GM12892 (cell line): ENCODE data around the gene LRRC45.

Experiments
- DNase-seq: peaks from one replicate; pipeline ENCODE4 v3.0.0; 2011; ENCODE audit not compliant: insufficient read length
- FAIRE-seq: peaks from 2 replicates; lab custom pipeline; 2011; peaks lifted over from hg19 to GRCh38; lab: Jason Lieb, UNC
- POLR2A ChIP-seq: IDR thresholded peaks from 2 replicates; pipeline ENCODE4 v1.6.1; 2011; ENCODE audit warnings: low read depth, low read length, control low read depth
- POLR2AphosphoS5 ChIP-seq: IDR thresholded peaks from 2 replicates; pipeline ENCODE4 v1.6.1; 2011; ENCODE audit warnings: low read depth, low read length, control low read depth
- TAF1 ChIP-seq: IDR thresholded peaks from 2 replicates; pipeline ENCODE4 v1.6.1; 2011; ENCODE audit warnings: low read depth, mild to moderate bottlenecking, control low read depth, low read length, borderline replicate concordance

The LRRC45 gene

GRCh38 chr17:82028966-82029365 is 5.9 kb downstream of the LRRC45 start:
- FAIRE-seq, result no peak
- no peak for DNase-seq
- TF ChIP-seq POLR2AphosphoS5 (no peak), TAF1 (no peak), POLR2A (no peak)

- TF ChIP-seq POLR2AphosphoS5 (no peak), POLR2A (no peak), TAF1 (no peak)
- DNase-seq (no peak), FAIRE-seq (no peak)
These were observed 6.3 kb downstream of the LRRC45 start for GRCh38 chr17:82029391-82029790.

DNA sequence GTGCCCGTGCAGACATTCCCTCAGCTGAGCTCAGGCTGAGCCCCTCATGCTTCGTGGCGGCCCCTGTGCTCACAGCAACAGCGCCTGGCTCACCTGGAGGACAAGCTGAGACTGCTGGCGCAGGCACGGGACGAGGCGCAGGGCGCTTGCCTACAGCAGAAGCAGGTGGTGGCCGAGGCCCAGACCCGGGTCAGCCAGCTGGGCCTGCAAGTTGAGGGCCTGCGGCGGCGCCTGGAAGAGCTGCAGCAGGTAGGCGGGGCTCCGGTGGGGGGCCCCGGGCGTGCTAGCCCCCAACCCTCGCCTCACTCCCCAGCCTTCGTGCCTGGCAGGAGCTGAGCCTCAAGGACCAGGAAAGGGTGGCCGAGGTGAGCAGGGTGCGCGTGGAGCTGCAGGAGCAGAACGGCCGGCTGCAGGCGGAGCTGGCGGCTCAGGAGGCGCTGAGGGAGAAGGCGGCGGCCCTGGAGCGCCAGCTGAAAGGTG is 6.9 kb downstream of the LRRC45 start:
- TF ChIP-seq POLR2AphosphoS5 (no peak), TAF1 (no peak), POLR2A (no peak)
- no peak for FAIRE-seq
- no peak for DNase-seq

DNA sequence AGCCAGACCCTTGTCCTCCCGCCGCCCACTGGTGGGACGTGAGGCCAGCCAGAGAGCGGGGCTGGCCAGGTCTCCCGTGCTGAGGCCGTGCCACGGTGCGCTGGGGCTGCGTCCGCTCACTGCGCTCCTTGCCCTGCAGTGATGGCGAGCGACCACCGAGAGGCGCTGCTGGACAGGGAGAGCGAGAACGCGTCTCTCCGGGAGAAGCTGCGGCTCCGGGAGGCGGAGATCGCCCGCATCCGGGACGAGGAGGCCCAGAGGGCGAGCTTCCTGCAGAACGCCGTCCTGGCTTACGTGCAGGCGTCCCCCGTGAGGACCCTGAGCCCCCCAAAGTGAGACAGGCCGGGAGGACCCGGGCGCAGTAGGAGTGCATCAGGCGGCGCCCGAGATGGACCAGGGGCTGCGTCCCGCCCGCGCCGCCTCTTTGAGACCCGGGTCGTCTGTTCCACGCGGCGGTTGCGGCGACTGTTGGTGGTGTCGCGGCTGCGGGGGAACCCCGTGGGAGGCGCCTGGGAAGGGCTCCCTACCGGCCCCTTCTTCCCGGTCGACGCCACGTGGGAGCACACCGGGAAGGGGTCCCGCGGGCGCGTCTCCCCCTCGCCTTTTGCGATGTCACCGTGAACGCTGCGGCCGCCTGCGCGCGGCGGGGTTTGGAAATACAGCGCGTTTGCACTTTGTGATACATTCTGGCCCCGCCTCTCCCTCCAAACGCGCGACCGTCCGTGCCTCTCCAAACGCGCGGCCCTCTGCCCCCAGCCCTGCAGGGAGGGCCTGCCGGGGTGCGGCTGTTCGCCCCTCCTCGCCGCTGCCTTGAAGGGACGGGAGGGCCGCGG is 7.6 kb downstream of the LRRC45 start:
- FAIRE-seq, result peak; percentile 76
- DNase-seq, result peak; percentile 93

GRCh38 chr17:82031303-82031884 is 8.3 kb downstream of the LRRC45 start, which contains the start of gene RAC3:
TSS of gene RAC3 (plus strand) at chr17:82031678. CDS start at chr17:82031762, 84 bp downstream.
- FAIRE-seq (peak; percentile 38), DNase-seq (no peak)
- TF ChIP-seq TAF1 (no peak), POLR2AphosphoS5 (no peak), POLR2A (no peak)

More for the DNA sequence above, 7.6 kb downstream of the LRRC45 start:
- TF ChIP-seq POLR2A, result no peak

- DNase-seq (no peak), FAIRE-seq (no peak)
- TF ChIP-seq POLR2A (no peak), TAF1 (no peak), POLR2AphosphoS5 (no peak)
These were observed 9.0 kb downstream of the LRRC45 start for GRCh38 chr17:82031885-82032627.

DNA sequence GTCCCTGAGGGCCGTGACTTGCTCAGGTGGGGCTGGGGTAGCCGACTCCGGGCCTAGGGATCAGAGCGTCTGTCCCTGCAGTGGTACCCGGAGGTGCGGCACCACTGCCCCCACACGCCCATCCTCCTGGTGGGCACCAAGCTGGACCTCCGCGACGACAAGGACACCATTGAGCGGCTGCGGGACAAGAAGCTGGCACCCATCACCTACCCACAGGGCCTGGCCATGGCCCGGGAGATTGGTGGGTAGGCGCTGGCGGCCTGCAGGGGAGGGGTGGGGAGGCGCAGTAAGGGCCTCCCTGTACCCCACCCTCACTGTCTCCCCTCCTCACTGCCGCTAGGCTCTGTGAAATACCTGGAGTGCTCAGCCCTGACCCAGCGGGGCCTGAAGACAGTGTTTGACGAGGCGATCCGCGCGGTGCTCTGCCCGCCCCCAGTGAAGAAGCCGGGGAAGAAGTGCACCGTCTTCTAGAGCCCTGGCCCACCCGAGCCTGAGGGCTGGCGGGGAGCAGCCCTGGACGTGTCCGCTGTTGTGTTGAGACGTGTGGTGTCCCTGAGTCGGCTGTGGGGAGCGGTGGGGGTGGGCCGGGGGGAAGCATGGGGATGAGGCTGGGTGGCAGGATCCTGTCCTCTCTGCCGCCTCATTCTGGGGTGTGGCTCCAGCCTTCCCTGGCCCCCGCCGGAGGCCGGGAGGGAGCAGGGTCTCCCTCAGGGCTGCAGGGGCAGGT is 10.4 kb downstream of the LRRC45 start:
- TF ChIP-seq TAF1 (no peak), POLR2A (no peak), POLR2AphosphoS5 (no peak)
- DNase-seq (no peak), FAIRE-seq (no peak)

DNA sequence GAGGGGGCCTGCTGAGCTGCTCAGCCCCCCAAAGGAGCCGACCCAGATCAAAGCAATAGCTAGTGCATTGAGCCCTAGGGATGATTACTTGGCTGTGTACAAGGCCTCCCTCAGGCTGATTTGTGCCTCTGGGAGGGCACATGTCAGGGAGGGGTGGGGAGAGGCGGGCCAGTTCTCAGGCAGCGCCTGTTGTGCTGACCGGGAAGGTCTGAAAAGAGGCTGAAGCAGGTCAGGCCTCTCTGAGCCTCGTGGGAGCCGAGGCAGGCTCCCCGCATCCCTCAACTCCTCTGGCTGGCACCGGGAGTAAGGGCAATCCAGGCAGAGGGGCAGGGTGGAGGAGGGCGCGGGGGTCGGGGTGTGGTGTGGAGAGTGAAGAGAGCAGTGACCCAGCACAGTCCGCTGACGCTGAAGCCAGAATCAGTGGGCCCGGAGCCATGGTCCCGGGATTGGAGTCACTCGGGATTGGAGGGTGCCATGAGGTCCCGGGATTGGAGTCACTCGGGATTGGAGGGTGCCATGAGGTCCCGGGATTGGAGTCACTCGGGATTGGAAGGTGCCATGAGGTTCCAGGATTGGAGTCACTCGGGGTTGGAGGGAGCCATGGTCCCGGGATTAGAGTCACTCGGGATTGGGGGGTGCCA is 11.4 kb downstream of the LRRC45 start:
- DNase-seq (no peak), FAIRE-seq (no peak)
- TF ChIP-seq POLR2A (no peak), POLR2AphosphoS5 (no peak), TAF1 (no peak)

DNA sequence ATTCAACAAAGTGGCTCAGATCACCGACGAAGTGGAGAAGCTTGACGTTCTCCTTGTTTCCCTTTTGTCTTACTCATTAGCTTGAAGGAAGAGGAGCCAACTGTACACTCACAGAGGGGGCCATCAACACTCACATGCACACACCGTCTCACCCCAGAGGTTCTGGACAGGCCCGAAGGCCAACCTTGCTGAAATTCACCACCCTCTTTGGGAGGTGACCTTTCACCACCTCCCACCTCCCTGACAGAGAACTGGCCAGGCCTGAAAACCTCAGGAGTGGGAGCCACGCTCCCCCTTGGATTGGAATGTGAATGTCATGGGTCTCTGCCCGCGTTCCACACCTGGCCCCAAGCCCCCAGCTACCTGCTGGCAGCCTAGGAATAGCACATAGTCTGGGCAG is 12.4 kb downstream of the LRRC45 start:
- FAIRE-seq (no peak), DNase-seq (no peak)
- TF ChIP-seq POLR2A (no peak), POLR2AphosphoS5 (no peak), TAF1 (no peak)

DNA sequence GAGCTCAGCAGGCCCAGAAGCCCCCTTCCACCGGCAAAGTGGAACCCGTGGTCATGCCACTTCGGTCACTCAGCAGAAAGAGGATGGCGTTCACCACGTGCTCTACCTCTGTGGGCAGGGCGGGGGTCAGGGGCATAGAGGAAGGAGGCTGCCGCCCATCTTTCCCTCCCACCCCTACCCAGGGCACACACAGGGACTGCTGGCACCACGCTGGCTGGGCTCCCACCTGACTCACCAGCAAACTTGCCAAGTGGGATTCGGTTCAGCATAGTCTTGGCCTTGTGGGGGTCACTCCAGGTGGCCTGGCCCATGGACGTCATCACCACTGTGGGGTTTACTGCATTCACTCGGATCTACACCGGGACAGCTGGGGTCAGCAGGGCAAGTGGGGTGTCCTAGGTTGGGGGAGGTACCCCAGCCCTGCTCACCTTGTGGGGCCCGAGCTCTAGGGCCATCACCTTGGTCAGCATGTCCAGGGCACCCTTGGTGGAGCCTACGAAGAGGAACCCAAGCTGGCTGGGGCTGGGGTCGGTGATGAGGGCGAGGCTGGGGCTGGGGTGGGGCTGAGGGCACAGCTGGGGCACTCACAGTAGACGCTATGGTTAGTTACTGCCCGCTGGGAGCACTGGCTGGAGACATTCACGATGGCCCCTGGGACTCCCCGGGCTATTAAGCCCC is 13.0 kb downstream of the LRRC45 start:
- peak; percentile 34; the same call in 1 of the 2 replicates for TF ChIP-seq POLR2A
- no peak for TF ChIP-seq TAF1
- TF ChIP-seq POLR2AphosphoS5, result no peak
- no peak for FAIRE-seq
- DNase-seq, result no peak

DNA sequence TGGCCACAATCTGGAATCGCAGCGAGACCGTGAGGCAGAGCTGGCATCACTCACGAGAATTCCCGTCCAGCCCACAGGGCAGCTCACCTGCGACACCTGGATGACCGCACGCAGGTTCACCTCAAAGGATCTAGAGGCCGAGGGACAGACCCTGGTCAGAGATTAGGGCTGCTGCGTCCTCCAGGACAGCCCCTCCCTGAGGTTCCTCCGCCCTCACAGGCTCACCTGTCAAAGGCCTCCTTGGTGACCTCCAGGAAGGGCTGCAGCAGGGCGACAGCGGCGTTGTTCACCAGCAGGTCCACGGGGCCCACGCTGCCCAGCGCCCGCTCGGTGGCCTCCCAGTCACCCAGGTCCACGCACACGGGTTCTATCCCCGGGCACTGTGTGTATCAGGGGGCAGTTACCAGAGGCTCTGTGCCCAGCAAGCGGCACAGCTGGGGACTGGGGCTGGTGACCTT is 13.6 kb downstream of the LRRC45 start:
- DNase-seq (no peak), FAIRE-seq (no peak)
- TF ChIP-seq POLR2A (no peak), POLR2AphosphoS5 (no peak), TAF1 (no peak)
